Measurements from ENCODE around the gene SP2.

Gene SP2

DNA sequence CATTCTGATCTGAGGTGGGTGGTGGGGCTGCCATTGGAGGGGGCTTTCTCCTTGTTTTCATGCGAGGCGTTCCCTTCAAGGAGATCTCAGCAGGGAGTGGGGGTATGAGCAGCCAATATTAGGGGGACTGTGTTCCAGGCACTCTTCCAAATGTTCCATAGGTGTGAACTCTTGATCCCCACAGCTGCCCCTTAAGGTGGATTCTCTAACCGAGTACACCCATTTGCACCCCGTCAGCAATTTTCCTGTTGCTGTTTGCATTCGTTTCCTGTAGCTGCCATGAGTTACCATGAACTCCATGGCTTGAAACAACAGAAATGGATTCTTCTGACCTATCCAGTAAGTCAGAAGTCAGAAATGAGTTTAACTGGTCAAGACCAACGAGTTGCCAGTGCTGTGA lies 65.4 kb downstream of the SP2 start:
- in situ Hi-C loops (cut with HindIII; ENCODE audit: low pct_ligation_motif_present, low sequenced_read_pairs) = no loop called here

DNA sequence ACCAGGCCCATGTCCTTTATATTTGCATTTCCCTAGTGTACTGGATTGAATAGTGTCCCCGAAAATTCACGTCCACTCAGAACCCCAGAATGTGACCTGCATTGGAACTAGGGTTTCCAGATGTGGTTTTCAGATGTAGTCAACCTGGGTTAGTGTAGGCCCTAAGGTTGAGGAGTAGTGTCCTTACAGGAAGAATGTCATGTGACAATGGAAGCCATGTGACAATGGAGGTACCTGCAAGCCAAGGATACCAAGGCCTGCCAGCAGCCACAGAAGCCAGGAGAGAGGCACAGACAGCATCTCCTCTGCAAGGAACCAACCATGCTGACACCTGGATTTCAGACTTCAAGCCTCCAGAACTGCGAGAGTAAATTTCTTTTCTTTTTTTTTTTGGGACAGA lies 66.9 kb downstream of the SP2 start:
- Histone ChIP-seq H3K27ac (no peak overlapping the region), H3K27me3 (replicated peaks) (peaks cover 3% of the 10 kb centered on the region), H3K36me3 (replicated peaks) (no peaks in the 10 kb centered on the region), H3K4me3 (ENCODE audit: low read depth, low read length) (no peak overlapping the region)
- DNase-seq = no peak
- TF ChIP-seq, protein P1, sequence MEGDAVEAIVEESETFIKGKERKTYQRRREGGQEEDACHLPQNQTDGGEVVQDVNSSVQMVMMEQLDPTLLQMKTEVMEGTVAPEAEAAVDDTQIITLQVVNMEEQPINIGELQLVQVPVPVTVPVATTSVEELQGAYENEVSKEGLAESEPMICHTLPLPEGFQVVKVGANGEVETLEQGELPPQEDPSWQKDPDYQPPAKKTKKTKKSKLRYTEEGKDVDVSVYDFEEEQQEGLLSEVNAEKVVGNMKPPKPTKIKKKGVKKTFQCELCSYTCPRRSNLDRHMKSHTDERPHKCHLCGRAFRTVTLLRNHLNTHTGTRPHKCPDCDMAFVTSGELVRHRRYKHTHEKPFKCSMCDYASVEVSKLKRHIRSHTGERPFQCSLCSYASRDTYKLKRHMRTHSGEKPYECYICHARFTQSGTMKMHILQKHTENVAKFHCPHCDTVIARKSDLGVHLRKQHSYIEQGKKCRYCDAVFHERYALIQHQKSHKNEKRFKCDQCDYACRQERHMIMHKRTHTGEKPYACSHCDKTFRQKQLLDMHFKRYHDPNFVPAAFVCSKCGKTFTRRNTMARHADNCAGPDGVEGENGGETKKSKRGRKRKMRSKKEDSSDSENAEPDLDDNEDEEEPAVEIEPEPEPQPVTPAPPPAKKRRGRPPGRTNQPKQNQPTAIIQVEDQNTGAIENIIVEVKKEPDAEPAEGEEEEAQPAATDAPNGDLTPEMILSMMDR (IDR thresholded peaks at IDR 0.05; ENCODE audit: low read depth, low read length, missing control alignments) = no peak
- in situ Hi-C loops (cut with HindIII; ENCODE audit: low pct_ligation_motif_present, low sequenced_read_pairs) = no loop called here

More for the DNA sequence above, 65.4 kb downstream of the SP2 start:
- H3K27me3 ChIP-seq (replicated peaks) = peaks cover 3% of the 10 kb centered on the region
- no peaks in the 10 kb centered on the region for H3K36me3 ChIP-seq (replicated peaks)
- no peak overlapping the region for H3K27ac ChIP-seq
- H3K4me3 ChIP-seq (ENCODE audit: low read depth, low read length) = no peak overlapping the region
- TF ChIP-seq, protein P1 (IDR thresholded peaks at IDR 0.05; ENCODE audit: low read depth, low read length, missing control alignments) = no peak
- DNase-seq = no peak

DNA sequence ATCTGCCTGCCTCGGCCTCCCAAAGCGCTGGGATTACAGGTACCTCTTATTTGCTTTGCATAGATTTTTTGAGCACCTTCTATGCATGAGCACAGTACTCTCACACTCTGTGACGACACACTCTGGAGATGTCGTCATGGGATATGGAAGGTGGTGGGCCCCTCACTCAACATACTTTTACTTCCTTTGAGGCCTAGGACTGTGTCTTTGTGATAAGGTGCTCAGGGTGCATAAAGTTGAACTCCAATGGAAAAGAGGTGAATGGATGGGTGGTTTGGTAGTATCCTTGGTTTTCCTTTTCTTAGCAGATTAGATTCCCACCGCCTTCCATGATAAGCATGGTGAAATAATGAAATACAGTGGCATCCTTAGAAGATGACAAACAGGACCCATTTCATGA lies 68.8 kb downstream of the SP2 start:
- DNase-seq = no peak
- in situ Hi-C loops (cut with HindIII; ENCODE audit: low pct_ligation_motif_present, low sequenced_read_pairs) = no loop called here
- no peak overlapping the region for H3K4me3 ChIP-seq (ENCODE audit: low read depth, low read length)
- H3K36me3 ChIP-seq (replicated peaks) = no peaks in the 10 kb centered on the region
- H3K27me3 ChIP-seq (replicated peaks) = no peaks in the 10 kb centered on the region
- TF ChIP-seq, protein P1 (IDR thresholded peaks at IDR 0.05; ENCODE audit: low read depth, low read length, missing control alignments) = no peak
- no peak overlapping the region for H3K27ac ChIP-seq

DNA sequence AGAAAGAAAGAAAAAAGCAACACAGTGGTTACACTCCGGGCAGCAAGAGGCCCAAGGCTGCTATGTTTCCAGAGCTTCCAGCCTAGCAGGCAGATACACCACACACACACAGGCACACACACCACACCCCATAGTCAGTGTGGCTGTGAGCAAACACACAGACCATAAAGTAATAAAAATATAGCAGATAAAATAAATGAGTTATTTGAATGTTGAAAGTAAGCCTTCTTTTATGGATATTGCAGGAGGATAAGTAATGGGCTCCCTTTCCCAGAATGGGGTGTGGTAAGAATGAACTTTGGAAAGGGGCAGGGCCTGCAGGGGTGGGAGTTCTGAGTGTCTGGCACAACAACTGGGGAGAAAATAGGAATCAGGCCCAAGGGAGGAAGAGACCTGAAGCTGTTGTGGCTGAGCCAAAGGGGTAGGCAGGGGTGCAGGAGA lies 70.1 kb downstream of the SP2 start:
- in situ Hi-C loops (cut with HindIII; ENCODE audit: low pct_ligation_motif_present, low sequenced_read_pairs) = no loop called here
- DNase-seq = no peak
- H3K27ac ChIP-seq = no peak overlapping the region
- no peaks in the 10 kb centered on the region for H3K36me3 ChIP-seq (replicated peaks)
- no peaks in the 10 kb centered on the region for H3K27me3 ChIP-seq (replicated peaks)
- H3K4me3 ChIP-seq (ENCODE audit: low read depth, low read length) = no peak overlapping the region
- TF ChIP-seq, protein P1 (IDR thresholded peaks at IDR 0.05; ENCODE audit: low read depth, low read length, missing control alignments) = no peak

DNA sequence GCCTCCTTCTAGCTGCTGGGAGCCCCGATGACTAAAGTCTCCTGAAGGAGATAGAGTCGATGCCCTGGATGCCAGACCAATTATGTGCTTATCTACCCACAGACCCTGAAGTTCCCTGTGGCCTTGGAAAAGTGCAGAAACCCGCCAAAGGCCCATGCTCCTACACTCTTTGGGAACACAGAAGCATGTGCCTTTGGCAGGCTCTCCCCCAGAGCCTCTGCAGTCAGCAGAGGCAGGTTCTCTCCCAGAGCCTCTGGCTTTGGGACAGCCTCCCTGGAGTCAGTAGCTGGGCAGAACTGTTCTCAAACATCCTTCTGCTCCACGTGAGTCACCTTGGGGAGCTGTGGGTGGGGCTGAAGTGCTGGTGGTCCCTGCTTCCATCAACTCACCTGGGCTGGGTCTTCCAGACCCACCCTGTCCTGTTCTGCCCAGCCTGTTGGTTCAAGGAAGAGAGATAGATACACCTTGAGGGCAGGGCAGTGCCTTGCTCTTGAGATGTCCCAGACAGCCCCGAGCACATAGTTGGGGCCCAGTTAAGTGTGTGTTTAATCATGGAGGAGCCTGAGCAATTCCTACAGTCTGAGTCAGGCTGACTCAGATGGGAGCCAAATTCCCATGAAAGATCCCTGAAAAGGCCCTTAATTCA lies 71.7 kb downstream of the SP2 start:
- H3K36me3 ChIP-seq (replicated peaks) = no peaks in the 10 kb centered on the region
- TF ChIP-seq, protein P1 (IDR thresholded peaks at IDR 0.05; ENCODE audit: low read depth, low read length, missing control alignments) = no peak
- H3K27me3 ChIP-seq (replicated peaks) = no peaks in the 10 kb centered on the region
- no peak overlapping the region for H3K4me3 ChIP-seq (ENCODE audit: low read depth, low read length)
- peak overlapping the region; percentile 71 for H3K27ac ChIP-seq
- peak; percentile 75 for DNase-seq
- in situ Hi-C loops (cut with HindIII; ENCODE audit: low pct_ligation_motif_present, low sequenced_read_pairs) = no loop called here

DNA sequence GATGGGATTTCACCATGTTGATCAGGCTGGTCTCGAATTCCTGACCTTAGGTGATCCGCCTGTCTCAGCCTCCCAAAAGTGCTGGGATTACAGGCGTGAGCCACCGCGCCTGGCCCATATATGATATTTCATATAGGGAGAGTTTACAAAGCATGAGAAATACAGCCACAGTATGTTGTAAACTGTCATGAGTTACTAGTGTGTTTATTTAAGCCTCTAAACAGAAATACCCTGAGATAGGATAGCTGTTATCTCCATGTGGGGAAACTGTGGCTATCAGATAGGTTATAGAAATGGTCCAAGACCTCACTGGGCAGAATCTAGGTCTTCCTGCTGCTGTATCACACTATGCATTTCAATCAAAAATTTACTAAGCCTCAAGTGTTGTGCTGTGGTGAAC lies 72.8 kb downstream of the SP2 start:
- no peaks in the 10 kb centered on the region for H3K27me3 ChIP-seq (replicated peaks)
- no peak overlapping the region for H3K4me3 ChIP-seq (ENCODE audit: low read depth, low read length)
- H3K27ac ChIP-seq = no peak overlapping the region
- H3K36me3 ChIP-seq (replicated peaks) = no peaks in the 10 kb centered on the region
- in situ Hi-C loops (cut with HindIII; ENCODE audit: low pct_ligation_motif_present, low sequenced_read_pairs) = no loop called here
- no peak for DNase-seq
- TF ChIP-seq, protein P1 (IDR thresholded peaks at IDR 0.05; ENCODE audit: low read depth, low read length, missing control alignments) = no peak

Measured in brain microvascular endothelial cell (primary cell).